Mesothelial cell of epicardium (in vitro differentiated cells): Measurements from ENCODE around the gene RSBN1L. TPM values are rescaled to one million over a fixed set of nuclear protein-coding genes. Genes with fewer than 3 reads are reported as not detected.
A peak's percentile ranks its signal among the peaks of the same experiment; 100 is the strongest.

ENCODE experiments used
- DNase-seq, 2 experiments: peaks; one replicate each; pipeline ENCODE4 v3.0.0; 2021; ENCODE audit warnings: low spot score in 2 of 2; ENCODE audit not compliant: unreplicated experiment in 2 of 2
- H3K27ac Mint-ChIP-seq: 2 replicates; pipeline ENCODE4 v1.8.0; 2021; ENCODE audit warnings: mixed read lengths
- H3K27me3 Mint-ChIP-seq: 2 replicates; pipeline ENCODE4 v1.8.0; 2021; ENCODE audit warnings: low read depth, mixed read lengths
- H3K36me3 Mint-ChIP-seq: 2 replicates; pipeline ENCODE4 v1.8.0; 2021; ENCODE audit warnings: mixed read lengths
- H3K4me1 Mint-ChIP-seq: 2 replicates; pipeline ENCODE4 v1.8.0; 2021; ENCODE audit warnings: mixed read lengths
- H3K4me3 Mint-ChIP-seq: 2 replicates; pipeline ENCODE4 v1.8.0; 2021; ENCODE audit warnings: mild to moderate bottlenecking, moderate library complexity, mixed read lengths
- H3K9me3 Mint-ChIP-seq: 2 replicates; pipeline ENCODE4 v1.8.0; 2021; ENCODE audit warnings: mixed read lengths
- total RNA-seq: library from RNA; stranded (reverse); gene quantifications from 3 replicates; pipeline ENCODE4 v1.2.1, GENCODE V29; 2021
- TF ChIP-seq, protein P1 (sequence below): fragments of 200-600 bp; sonication (generic); IDR thresholded peaks from one replicate; pipeline ENCODE4 v1.5.0; 2021; ENCODE audit warnings: antibody characterized with exemption; ENCODE audit not compliant: unreplicated experiment

Gene RSBN1L
- total RNA-seq, 1 donor from 2014 or later = 26.7 TPM

DNA sequence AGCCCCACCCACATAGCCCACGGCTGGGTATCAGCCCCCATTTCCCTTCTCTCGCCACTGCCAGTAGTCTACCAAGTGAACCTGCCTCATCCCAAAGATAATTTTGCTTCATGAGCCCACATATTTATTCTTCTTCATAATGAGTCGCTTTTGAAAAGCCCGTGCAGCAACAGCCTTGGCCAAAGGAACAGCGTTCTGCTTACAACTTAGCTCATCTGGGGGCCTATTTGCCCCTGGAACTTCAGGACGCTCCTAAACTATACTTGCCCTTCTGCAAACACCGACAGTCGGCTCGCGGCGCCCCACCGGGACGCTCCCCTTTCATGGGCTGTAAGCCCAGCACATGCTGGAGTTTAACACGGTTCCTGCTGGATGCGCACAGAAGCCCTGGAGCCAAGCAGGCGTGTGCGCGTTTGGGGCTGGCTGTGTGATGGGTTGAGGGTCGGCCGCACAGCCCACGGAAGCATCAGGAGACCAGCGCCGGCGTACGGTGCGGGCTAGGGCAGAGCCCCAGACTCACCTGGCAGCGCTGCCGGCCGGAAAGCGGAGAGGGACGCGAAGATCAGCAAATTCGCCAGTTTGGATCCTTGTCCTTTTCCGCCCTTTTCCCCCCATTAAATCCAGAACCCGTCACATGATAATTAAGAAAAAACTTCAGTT lies 101.6 kb downstream of the RSBN1L start:
- Mint-ChIP-seq H3K27ac (peak overlapping the region; percentile 96), H3K4me3 (peak overlapping the region; percentile 95), H3K27me3 (no peaks in the 10 kb centered on the region), H3K9me3 (no peaks in the 10 kb centered on the region), H3K36me3 (peaks cover 10% of the 10 kb centered on the region), H3K4me1 (peaks cover 34% of the 10 kb centered on the region)
- DNase-seq = peak in 1 of 2 experiments; percentile 27
- TF ChIP-seq, protein P1, sequence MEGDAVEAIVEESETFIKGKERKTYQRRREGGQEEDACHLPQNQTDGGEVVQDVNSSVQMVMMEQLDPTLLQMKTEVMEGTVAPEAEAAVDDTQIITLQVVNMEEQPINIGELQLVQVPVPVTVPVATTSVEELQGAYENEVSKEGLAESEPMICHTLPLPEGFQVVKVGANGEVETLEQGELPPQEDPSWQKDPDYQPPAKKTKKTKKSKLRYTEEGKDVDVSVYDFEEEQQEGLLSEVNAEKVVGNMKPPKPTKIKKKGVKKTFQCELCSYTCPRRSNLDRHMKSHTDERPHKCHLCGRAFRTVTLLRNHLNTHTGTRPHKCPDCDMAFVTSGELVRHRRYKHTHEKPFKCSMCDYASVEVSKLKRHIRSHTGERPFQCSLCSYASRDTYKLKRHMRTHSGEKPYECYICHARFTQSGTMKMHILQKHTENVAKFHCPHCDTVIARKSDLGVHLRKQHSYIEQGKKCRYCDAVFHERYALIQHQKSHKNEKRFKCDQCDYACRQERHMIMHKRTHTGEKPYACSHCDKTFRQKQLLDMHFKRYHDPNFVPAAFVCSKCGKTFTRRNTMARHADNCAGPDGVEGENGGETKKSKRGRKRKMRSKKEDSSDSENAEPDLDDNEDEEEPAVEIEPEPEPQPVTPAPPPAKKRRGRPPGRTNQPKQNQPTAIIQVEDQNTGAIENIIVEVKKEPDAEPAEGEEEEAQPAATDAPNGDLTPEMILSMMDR = no peak

DNA sequence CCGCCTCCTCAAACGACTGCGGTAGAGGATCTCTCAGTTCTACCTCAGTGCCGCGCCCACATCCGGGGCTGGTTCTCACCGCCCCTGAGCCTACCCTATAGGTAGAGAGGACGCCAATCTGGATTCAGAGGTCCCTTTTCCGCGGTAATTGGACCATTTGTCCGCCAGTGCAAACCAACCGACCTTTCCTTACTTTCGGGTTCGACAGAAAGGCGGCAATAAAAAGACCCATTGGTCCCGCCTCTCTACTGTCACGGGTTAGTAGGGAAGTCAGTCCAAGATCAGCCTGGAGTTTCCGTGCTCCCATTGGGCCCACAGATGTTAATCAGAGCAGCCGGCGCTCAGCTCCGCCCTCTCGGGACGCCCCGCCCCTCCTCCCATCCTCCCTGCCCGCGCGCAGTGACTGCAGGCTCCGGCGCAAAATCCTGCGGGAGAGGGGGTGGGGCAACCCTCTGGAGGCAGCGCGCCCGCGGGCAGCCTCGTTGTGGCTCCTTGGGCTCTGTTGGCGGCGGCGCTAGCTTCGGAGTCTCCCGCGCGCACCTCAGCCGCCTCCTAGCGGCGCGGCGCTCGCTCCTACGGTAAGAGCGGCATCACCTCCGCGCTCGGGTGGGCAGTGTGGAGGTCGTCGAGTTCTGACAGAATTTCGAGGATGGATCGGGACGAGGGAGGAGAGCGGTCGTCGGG lies 102.3 kb downstream of the RSBN1L start, which contains the start of the genes PHTF2 and TMEM60:
TSS of gene PHTF2 (plus strand) at position 380 of the 684 bp plus-strand sequence.
TSS of gene TMEM60 (minus strand) at position 41 of the 684 bp plus-strand sequence. CDS start 4,061 bp downstream, outside the sequence.
- Mint-ChIP-seq H3K4me1 (peaks cover 34% of the 10 kb centered on the region), H3K9me3 (no peaks in the 10 kb centered on the region), H3K27ac (peak within 1 kb of the TSS; percentile 96), H3K27me3 (no peaks in the 10 kb centered on the region), H3K4me3 (peak within 1 kb of the TSS; percentile 95), H3K36me3 (peaks cover 12% of the 10 kb centered on the region)
- DNase-seq = peak; percentile 99
- TF ChIP-seq, protein P1 = peak; percentile 30

DNA sequence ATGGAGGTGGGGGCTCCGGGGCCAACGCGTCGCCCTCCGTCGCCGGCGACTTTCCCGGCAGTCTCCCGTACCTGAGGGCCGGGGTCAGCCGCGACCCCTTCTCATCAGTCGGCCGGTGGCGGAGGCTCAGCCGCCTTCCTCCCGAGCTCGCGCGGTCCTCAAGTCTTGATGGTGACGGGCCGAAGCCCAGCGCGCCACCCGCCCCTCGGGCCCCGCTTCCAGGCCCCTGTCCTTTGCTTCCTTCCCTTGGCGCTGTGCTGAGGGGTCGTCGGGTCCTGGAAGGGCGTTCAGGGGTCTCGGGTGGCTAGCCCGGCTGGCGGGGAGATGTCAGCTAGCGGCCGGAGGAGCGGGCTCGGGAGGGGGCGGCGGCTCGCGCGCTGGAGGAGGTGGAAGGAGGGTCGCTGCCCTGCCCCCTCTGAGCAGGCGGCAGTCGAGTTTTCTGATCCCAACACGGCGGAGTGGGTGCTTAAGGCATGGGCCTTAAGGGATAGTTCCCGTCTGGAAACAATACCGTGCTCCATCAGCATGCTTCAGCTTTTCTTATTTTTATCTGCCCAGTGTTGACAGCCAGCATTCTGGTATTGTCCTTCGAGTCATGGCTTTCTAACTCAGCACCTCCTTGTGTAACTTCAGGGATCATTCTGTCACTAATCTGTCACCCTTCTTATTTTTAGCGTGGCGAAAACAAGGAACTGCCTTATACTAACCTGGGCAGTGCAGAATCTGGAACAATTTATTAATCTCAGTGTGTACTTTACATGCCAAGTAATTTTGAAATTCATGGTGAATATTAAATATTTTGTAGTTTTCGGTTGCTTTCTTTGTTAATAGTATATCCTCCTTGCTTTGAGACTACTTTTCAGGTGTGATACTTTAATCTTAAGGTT lies 103.1 kb downstream of the RSBN1L start:
- Mint-ChIP-seq H3K9me3 (peaks cover 6% of the 10 kb centered on the region), H3K27ac (peak overlapping the region; percentile 96), H3K36me3 (peaks cover 15% of the 10 kb centered on the region), H3K4me3 (peak overlapping the region; percentile 95), H3K27me3 (no peaks in the 10 kb centered on the region), H3K4me1 (peaks cover 34% of the 10 kb centered on the region)
- TF ChIP-seq, protein P1 = no peak
- DNase-seq = peak; percentile 38 to 71

DNA sequence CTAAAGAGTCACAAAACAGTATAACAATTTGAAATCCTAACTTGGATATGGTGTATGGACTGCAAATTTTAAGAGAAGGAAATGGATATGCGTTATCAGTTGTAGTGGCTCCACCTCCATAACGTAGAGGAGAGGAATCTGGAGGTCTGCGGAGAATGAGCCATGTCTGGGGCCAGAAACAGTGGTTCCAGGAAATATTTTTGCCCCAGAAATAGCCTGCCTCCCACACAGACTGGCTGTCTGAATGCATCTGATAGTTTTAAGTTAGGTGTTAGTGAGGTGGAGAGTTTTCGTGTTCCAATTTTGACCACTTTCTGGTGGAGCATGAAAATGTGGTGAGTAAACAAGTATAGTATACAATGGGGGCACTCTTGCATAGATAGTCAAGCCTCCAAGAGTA lies 103.9 kb downstream of the RSBN1L start:
- Mint-ChIP-seq H3K27me3 (no peaks in the 10 kb centered on the region), H3K4me1 (peaks cover 34% of the 10 kb centered on the region), H3K4me3 (peak overlapping the region; percentile 95), H3K9me3 (peaks cover 14% of the 10 kb centered on the region), H3K36me3 (peaks cover 18% of the 10 kb centered on the region), H3K27ac (peak overlapping the region; percentile 96)
- DNase-seq = no peak
- TF ChIP-seq, protein P1 = no peak

DNA sequence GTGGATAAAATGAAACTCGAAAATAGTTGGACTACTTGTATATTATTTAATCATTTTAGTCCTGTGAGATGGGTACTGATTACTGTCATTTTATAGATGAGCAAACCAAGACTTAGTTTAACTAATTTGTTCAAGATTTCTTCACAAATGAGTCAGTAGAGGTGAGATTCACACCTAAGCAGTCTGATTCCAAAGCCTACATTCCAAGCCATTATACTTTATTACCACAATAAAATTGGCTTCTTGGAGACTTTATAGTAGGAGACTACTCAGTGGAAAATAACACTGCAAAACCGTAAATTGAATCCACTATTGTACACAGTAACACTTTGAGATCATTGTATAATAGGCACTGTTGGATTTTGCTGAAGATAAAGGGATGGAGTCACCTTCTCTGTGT lies 104.5 kb downstream of the RSBN1L start:
- peak overlapping the region; percentile 95 for H3K4me3 Mint-ChIP-seq

More for the DNA sequence above, 104.5 kb downstream of the RSBN1L start:
- TF ChIP-seq, protein P1 = no peak
- no peak for DNase-seq
- Mint-ChIP-seq H3K4me1 (peaks cover 34% of the 10 kb centered on the region), H3K27me3 (no peaks in the 10 kb centered on the region), H3K36me3 (peaks cover 23% of the 10 kb centered on the region), H3K9me3 (peaks cover 19% of the 10 kb centered on the region), H3K27ac (peak overlapping the region; percentile 96)
